Gastroesophageal sphincter (tissue), 4 donors: ENCODE data around the gene CCDC85A. TPM values are rescaled to one million over a fixed set of nuclear protein-coding genes. Genes with fewer than 3 reads are reported as not detected.

ENCODE experiments used
- ATAC-seq: fragments of 150-250 bp; one replicate; pipeline ENCODE4 v1.9.1; 2016; ENCODE audit warnings: mild to moderate bottlenecking, moderate library complexity
- H3K27ac ChIP-seq, 4 donors: fragments of 200-600 bp; sonication (generic) in 3 of 4; 1 replicate in 3 of 4; 2 replicates in 1 of 4; pipeline ENCODE4 v1.5.1; 2016 to 2019
- H3K27me3 ChIP-seq: fragments of 200-600 bp; sonication (generic); one replicate; pipeline ENCODE4 v1.5.1; 2019
- H3K36me3 ChIP-seq, 2 donors: fragments of 200-600 bp; sonication (generic); one replicate each; pipeline ENCODE4 v1.5.1; 2019; ENCODE audit warnings: control low read depth in 1 of 2
- H3K4me1 ChIP-seq, 3 donors: fragments of 200-600 bp; sonication (generic); 1 replicate in 2 of 3; 2 replicates in 1 of 3; pipeline ENCODE4 v1.5.1; 2016 to 2019; ENCODE audit warnings: control low read depth in 2 of 3
- H3K4me3 ChIP-seq, 2 donors: fragments of 200-600 bp; sonication (generic); one replicate each; pipeline ENCODE4 v1.5.1; 2019; ENCODE audit warnings: mild to moderate bottlenecking in 1 of 2, moderate library complexity in 1 of 2
- H3K9me3 ChIP-seq, 3 donors: fragments of 200-600 bp; sonication (generic); one replicate each; pipeline ENCODE4 v1.5.1; 2017 to 2019; ENCODE audit warnings: control low read depth in 2 of 3
- CTCF ChIP-seq, 4 experiments: fragments of 200-600 bp in 2 of 4; fragments of 450-650 bp in 2 of 4; sonication (generic) in 1 of 4; IDR thresholded peaks; one replicate each; pipeline ENCODE4 v1.5.1; 2017 to 2019; ENCODE audit warnings: antibody characterized with exemption in 4 of 4, mild to moderate bottlenecking in 2 of 4, moderate library complexity in 2 of 4
- EP300 ChIP-seq: sonication (generic); formaldehyde crosslinking; IDR thresholded peaks from one replicate; pipeline ENCODE4 v1.6.1; 2017; ENCODE audit warnings: antibody characterized with exemption, mild to moderate bottlenecking
- POLR2A ChIP-seq, 2 donors: fragments of 450-650 bp; IDR thresholded peaks; one replicate each; pipeline ENCODE4 v1.6.1; 2017; ENCODE audit warnings: antibody characterized with exemption in 2 of 2, mild to moderate bottlenecking in 2 of 2, moderate library complexity in 1 of 2
- POLR2AphosphoS5 ChIP-seq: sonication (generic); formaldehyde crosslinking; IDR thresholded peaks from one replicate; pipeline ENCODE4 v1.6.1; 2017; ENCODE audit warnings: antibody characterized with exemption
- WGBS, 2 donors: methylation state at CpG; one replicate each; pipeline ENCODE4 v1.1.5; 2018; ENCODE audit warnings: low coverage in 1 of 2; 5-methylcytosine and 5-hydroxymethylcytosine counted together
- total RNA-seq, 4 donors: library from RNA; depleted of rRNA; stranded (reverse); fragments of >200 nt; gene quantifications; one replicate each; pipeline ENCODE4 v1.1.0, GENCODE V29; 2016

Gene CCDC85A
- total RNA-seq, 4 donors from 2014 or later = 2.6 to 7.0 (median 4.8) TPM

GRCh38 chr2:56209701-56210100 lies 25.9 kb downstream of the CCDC85A start:
- H3K9me3 ChIP-seq = no peaks in the 10 kb centered on the region
- H3K27me3 ChIP-seq = no peaks in the 10 kb centered on the region
- no peak overlapping the region for H3K27ac ChIP-seq
- no peaks in the 10 kb centered on the region for H3K4me1 ChIP-seq
- ATAC-seq = no peak
- WGBS, 2 donors = 86% methylated on average over 1 of the region's 1 CpG; no CpG with 5 or more reads in 1 of the 2 donors
- no peaks in the 10 kb centered on the region for H3K36me3 ChIP-seq
- no peak for TF ChIP-seq CTCF (IDR thresholded peaks at IDR 0.05)
- no peak for TF ChIP-seq EP300
- no peak for TF ChIP-seq POLR2AphosphoS5
- no peak for TF ChIP-seq POLR2A (IDR thresholded peaks at IDR 0.05)
- H3K4me3 ChIP-seq = no peak overlapping the region

GRCh38 chr2:56210291-56210690 lies 26.5 kb downstream of the CCDC85A start:
- Histone ChIP-seq H3K36me3 (no peaks in the 10 kb centered on the region), H3K9me3 (no peaks in the 10 kb centered on the region), H3K27me3 (no peaks in the 10 kb centered on the region), H3K4me1 (no peaks in the 10 kb centered on the region), H3K4me3 (no peak overlapping the region), H3K27ac (no peak overlapping the region)
- no peak for TF ChIP-seq POLR2A (IDR thresholded peaks at IDR 0.05)
- no peak for TF ChIP-seq POLR2AphosphoS5
- ATAC-seq = no peak
- WGBS, 2 donors = 100% methylated on average over 2 of the region's 3 CpGs; no CpG with 5 or more reads in 1 of the 2 donors

GRCh38 chr2:56211048-56211447 lies 27.3 kb downstream of the CCDC85A start:
- H3K9me3 ChIP-seq = no peaks in the 10 kb centered on the region
- TF ChIP-seq POLR2A (IDR thresholded peaks at IDR 0.05) = no peak
- TF ChIP-seq CTCF (IDR thresholded peaks at IDR 0.05) = no peak
- no peak for TF ChIP-seq EP300
- TF ChIP-seq POLR2AphosphoS5 = no peak
- ATAC-seq = no peak
- H3K36me3 ChIP-seq = no peaks in the 10 kb centered on the region
- H3K4me3 ChIP-seq = no peak overlapping the region
- no peaks in the 10 kb centered on the region for H3K27me3 ChIP-seq
- no peaks in the 10 kb centered on the region for H3K4me1 ChIP-seq
- no peak overlapping the region for H3K27ac ChIP-seq

GRCh38 chr2:56215911-56216310 lies 32.1 kb downstream of the CCDC85A start:
- Histone ChIP-seq H3K4me3 (no peak overlapping the region), H3K4me1 (no peaks in the 10 kb centered on the region), H3K27ac (no peak overlapping the region), H3K36me3 (no peaks in the 10 kb centered on the region), H3K27me3 (no peaks in the 10 kb centered on the region), H3K9me3 (no peaks in the 10 kb centered on the region)
- ATAC-seq = no peak
- no peak for TF ChIP-seq CTCF (IDR thresholded peaks at IDR 0.05)
- no peak for TF ChIP-seq EP300
- 93 to 97% methylated on average over 2 of the region's 2 CpGs for WGBS, 2 donors

GRCh38 chr2:56217106-56217505 lies 33.3 kb downstream of the CCDC85A start:
- Histone ChIP-seq H3K4me1 (no peaks in the 10 kb centered on the region), H3K4me3 (no peak overlapping the region), H3K27me3 (no peaks in the 10 kb centered on the region), H3K27ac (no peak overlapping the region), H3K9me3 (no peaks in the 10 kb centered on the region), H3K36me3 (no peaks in the 10 kb centered on the region)
- WGBS, 2 donors = 73% methylated on average over 1 of the region's 1 CpG; no CpG with 5 or more reads in 1 of the 2 donors
- no peak for ATAC-seq
- TF ChIP-seq CTCF (IDR thresholded peaks at IDR 0.05) (no peak), POLR2A (IDR thresholded peaks at IDR 0.05) (no peak), EP300 (no peak), POLR2AphosphoS5 (no peak)
